ENCODE measurements around the gene TRIM65. TPM values are rescaled to one million over a fixed set of nuclear protein-coding genes. Genes with fewer than 3 reads are reported as not detected.

TRIM65 gene
- total and polyA plus RNA-seq, 2 of the 4 experiments (the other 2 are of a cell fraction), result 7.9 to 10.6 TPM

DNA sequence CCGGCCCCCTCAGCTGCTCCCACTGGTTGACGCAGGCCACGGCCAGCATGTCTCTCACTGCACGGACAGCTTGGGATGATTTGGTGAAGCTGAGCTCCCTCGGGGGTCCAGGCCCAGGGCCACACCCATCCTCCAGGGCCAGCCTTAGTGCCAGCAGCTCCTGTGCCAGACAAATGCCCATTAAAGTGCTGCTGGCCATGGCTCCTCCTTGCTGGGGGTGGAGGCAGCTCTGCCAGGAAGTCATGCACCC lies 20.9 kb downstream of the TRIM65 start:
- Histone ChIP-seq H2BK20ac (ENCODE audit: low read depth, low read length) (no peak overlapping the region), H3K27ac (ENCODE audit: insufficient read depth, low read length) (no peak overlapping the region), H3K18ac (ENCODE audit: low read depth, low read length) (no peak overlapping the region), H4K5ac (ENCODE audit: low read depth, low read length) (no peak overlapping the region), H4K91ac (ENCODE audit: insufficient read depth, low read depth, low read length) (no peak overlapping the region), H2BK120ac (ENCODE audit: low read depth, low read length) (no peak overlapping the region), H2BK15ac (ENCODE audit: low read depth, low read length) (no peak overlapping the region), H3K14ac (replicated peaks; ENCODE audit: low read depth, low read length) (no peak overlapping the region), H4K8ac (ENCODE audit: low read depth in 2 of 2, low read length in 2 of 2) (no peak overlapping the region; a peak in 1 of 4 replicates), H3K27me3 (ENCODE audit: control insufficient read depth, insufficient read depth, low read length) (peaks cover 3% of the 10 kb centered on the region), H2AK9ac (replicated peaks; ENCODE audit: low read depth, low read length, poor library complexity) (no peak overlapping the region), H3K9me1 (ENCODE audit: insufficient read depth, low read length) (peaks cover 3% of the 10 kb centered on the region), H2BK5ac (ENCODE audit: low read depth, low read length, poor library complexity, severe bottlenecking) (no peak overlapping the region), H3K56ac (ENCODE audit: extremely low read depth, insufficient read depth, low read length) (no peak overlapping the region), H3K9me3 (ENCODE audit: control insufficient read depth, insufficient read depth, low read length) (no peaks in the 10 kb centered on the region), H4K20me1 (ENCODE audit: insufficient read depth, low read length) (peaks cover 10% of the 10 kb centered on the region; the same call in 1 of the 2 replicates), H3K23ac (ENCODE audit: low read depth, low read length) (no peak overlapping the region), H2AK5ac (ENCODE audit: low read depth, low read length) (peak overlapping the region; percentile 98; the same call in 1 of the 2 replicates), H3K4me1 (ENCODE audit: control insufficient read depth, insufficient read depth, low read length) (peaks cover 26% of the 10 kb centered on the region), H3K79me1 (ENCODE audit: low read depth in 1 of 2, low read length in 2 of 2) (peaks cover 0 to 32% of the 10 kb centered on the region in 2 experiments; a peak in 3 of 4 replicates), H3K9ac (ENCODE audit: low read depth, low read length) (no peak overlapping the region), H2AFZ (replicated peaks; ENCODE audit: low read length, poor library complexity) (no peak overlapping the region), H3K36me3 (ENCODE audit: control insufficient read depth, insufficient read depth, low read length) (peaks cover 6% of the 10 kb centered on the region; the same call in 1 of the 2 replicates), H3K4me3 (ENCODE audit: insufficient read depth, low read depth, low read length) (no peak overlapping the region), H3K4me2 (ENCODE audit: low read depth, low read length) (no peak overlapping the region; the same call in 1 of the 2 replicates), H3K4ac (ENCODE audit: low read depth, low read length) (no peak overlapping the region)
- CTCF ChIA-PET, result interaction anchor here (1.5 kb wide), 1 partner anchor 20 kb away, joined by 9 read pairs; the partner anchor contains the start of gene WBP2
- dilution Hi-C loops (cut with HindIII; ENCODE audit: low sequenced_read_pairs, unreplicated experiment), result no loop called here
- BruUV-seq (replicated peaks), result no TSS peak
- TF ChIP-seq BHLHE40 (IDR thresholded peaks at IDR 0.05; ENCODE audit: low read depth, low read length), result no peak
- no peak for TF ChIP-seq MXI1 (IDR thresholded peaks at IDR 0.05; ENCODE audit: borderline replicate concordance, low read depth, low read length)
- TF ChIP-seq, protein P1, sequence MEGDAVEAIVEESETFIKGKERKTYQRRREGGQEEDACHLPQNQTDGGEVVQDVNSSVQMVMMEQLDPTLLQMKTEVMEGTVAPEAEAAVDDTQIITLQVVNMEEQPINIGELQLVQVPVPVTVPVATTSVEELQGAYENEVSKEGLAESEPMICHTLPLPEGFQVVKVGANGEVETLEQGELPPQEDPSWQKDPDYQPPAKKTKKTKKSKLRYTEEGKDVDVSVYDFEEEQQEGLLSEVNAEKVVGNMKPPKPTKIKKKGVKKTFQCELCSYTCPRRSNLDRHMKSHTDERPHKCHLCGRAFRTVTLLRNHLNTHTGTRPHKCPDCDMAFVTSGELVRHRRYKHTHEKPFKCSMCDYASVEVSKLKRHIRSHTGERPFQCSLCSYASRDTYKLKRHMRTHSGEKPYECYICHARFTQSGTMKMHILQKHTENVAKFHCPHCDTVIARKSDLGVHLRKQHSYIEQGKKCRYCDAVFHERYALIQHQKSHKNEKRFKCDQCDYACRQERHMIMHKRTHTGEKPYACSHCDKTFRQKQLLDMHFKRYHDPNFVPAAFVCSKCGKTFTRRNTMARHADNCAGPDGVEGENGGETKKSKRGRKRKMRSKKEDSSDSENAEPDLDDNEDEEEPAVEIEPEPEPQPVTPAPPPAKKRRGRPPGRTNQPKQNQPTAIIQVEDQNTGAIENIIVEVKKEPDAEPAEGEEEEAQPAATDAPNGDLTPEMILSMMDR (conservative IDR thresholded peaks at IDR 0.05; ENCODE audit: low read depth, low read length), result no peak
- TF ChIP-seq, protein P2, sequence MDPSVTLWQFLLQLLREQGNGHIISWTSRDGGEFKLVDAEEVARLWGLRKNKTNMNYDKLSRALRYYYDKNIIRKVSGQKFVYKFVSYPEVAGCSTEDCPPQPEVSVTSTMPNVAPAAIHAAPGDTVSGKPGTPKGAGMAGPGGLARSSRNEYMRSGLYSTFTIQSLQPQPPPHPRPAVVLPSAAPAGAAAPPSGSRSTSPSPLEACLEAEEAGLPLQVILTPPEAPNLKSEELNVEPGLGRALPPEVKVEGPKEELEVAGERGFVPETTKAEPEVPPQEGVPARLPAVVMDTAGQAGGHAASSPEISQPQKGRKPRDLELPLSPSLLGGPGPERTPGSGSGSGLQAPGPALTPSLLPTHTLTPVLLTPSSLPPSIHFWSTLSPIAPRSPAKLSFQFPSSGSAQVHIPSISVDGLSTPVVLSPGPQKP (IDR thresholded peaks at IDR 0.05; ENCODE audit: borderline replicate concordance, low read depth, low read length), result no peak
- intact Hi-C loops (cut with micrococcal nuclease), result loop anchor here (10.0 kb wide), 1 partner anchor 91 kb away; the partner anchor contains the start of gene UNK
- no CpG with 5 or more reads among the region's 5 CpGs for WGBS, 2 experiments (ENCODE audit: extremely low coverage in 2 of 2, insufficient read length in 1 of 2)
- no peak for ATAC-seq (ENCODE audit: low read depth)
- DNase-seq, result no peak
- POLR2A ChIA-PET (ENCODE audit: unreplicated experiment), result interaction anchor here (0.6 kb wide), 1 partner anchor 18 kb away, joined by 4 read pairs; no protein-coding TSS in a partner anchor
- in situ Hi-C loops (cut with MboI; ENCODE audit: low sequenced_read_pairs), result no loop called here

Measured in IMR-90 (cell line).